ENCODE results near the gene SORCS3.

DNA sequence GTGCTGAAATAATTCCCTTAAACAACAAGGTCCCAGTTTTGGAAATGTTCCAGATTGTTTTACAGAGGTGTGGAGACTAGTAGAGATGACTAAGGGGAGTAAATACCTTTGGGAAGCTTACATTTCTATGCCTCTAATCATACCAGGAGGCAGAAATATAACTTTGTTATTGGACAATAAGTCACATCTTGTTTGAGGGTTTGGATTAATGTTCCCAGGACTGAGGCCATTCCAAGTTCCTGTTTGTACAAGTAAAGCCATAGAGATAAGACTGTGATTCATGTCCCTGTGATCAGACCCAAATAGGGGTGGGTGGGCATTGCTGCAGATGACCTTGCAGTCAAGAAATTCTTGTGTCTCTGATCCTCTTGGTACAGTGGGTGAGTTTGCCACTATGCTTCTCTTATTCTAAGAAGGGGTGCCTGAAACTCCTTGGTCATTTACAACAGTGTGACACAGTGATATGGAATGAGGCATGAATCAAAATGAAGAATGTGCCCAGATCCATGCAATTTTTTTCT is 508.3 kb downstream of the SORCS3 start:
- TF ChIP-seq, protein P1, sequence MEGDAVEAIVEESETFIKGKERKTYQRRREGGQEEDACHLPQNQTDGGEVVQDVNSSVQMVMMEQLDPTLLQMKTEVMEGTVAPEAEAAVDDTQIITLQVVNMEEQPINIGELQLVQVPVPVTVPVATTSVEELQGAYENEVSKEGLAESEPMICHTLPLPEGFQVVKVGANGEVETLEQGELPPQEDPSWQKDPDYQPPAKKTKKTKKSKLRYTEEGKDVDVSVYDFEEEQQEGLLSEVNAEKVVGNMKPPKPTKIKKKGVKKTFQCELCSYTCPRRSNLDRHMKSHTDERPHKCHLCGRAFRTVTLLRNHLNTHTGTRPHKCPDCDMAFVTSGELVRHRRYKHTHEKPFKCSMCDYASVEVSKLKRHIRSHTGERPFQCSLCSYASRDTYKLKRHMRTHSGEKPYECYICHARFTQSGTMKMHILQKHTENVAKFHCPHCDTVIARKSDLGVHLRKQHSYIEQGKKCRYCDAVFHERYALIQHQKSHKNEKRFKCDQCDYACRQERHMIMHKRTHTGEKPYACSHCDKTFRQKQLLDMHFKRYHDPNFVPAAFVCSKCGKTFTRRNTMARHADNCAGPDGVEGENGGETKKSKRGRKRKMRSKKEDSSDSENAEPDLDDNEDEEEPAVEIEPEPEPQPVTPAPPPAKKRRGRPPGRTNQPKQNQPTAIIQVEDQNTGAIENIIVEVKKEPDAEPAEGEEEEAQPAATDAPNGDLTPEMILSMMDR (IDR thresholded peaks at IDR 0.05): no peak
- no peak for TF ChIP-seq POLR2AphosphoS5 (IDR thresholded peaks at IDR 0.05; ENCODE audit: insufficient read depth in 1 of 2, low read depth in 1 of 2)
- TF ChIP-seq POLR2A (IDR thresholded peaks at IDR 0.05): no peak
